A673 (cell line): ENCODE data around the gene NAALADL2.

Experiments
- CTCF ChIP-seq: fragments of 300-800, 200-600 bp; sonication (generic); conservative IDR thresholded peaks from 2 replicates; pipeline ENCODE4 v1.5.1; 2017; ENCODE audit warnings: low read depth, mild to moderate bottlenecking, antibody characterized with exemption, low read length, moderate library complexity, mixed read lengths
- EZH2 ChIP-seq: fragments of 200-600 bp; sonication (generic); IDR thresholded peaks from 2 replicates; pipeline ENCODE4 v1.6.1; 2017; ENCODE audit warnings: borderline replicate concordance, low read depth, mild to moderate bottlenecking, mixed read lengths, antibody characterized with exemption, low read length; ENCODE audit not compliant: poor library complexity, severe bottlenecking

- TF ChIP-seq EZH2 (no peak), CTCF (no peak)
Observed at GRCh38 chr3:174826069-174826468, 33.1 kb upstream of the NAALADL2 start.
